Activated T-helper 17 cell treated with anti-CD3 and anti-CD28 coated beads, Interleukin-2, amount 50 U/mL, for 72 hours (primary cell): ENCODE results near the gene REEP5. TPM values are rescaled to one million over a fixed set of nuclear protein-coding genes. Genes with fewer than 3 reads are reported as not detected.
A peak's percentile ranks its signal among the peaks of the same experiment; 100 is the strongest.
"Not testable (repeated sequence)": the region's sequence is repeated elsewhere in the genome, so short reads cannot be mapped to it uniquely, and the experiment has no call there.

Experiments used
- ATAC-seq: fragments of 150-1000 bp; cut with Tn5 transposase; replicated peaks from 2 replicates; pipeline ENCODE4 v1.10.0; 2021; ENCODE audit warnings: mild to moderate bottlenecking, moderate library complexity
- H3K27ac Mint-ChIP-seq: one replicate; pipeline ENCODE4 v1.8.0; 2022; ENCODE audit warnings: mixed read lengths
- H3K27me3 Mint-ChIP-seq: one replicate; pipeline ENCODE4 v1.8.0; 2022; ENCODE audit warnings: mixed read lengths
- H3K36me3 Mint-ChIP-seq: one replicate; pipeline ENCODE4 v1.8.0; 2022; ENCODE audit warnings: low read depth, mild to moderate bottlenecking, mixed read lengths
- H3K4me1 Mint-ChIP-seq: one replicate; pipeline ENCODE4 v1.8.0; 2022; ENCODE audit warnings: mixed read lengths
- H3K4me3 Mint-ChIP-seq: one replicate; pipeline ENCODE4 v1.8.0; 2022; ENCODE audit warnings: mild to moderate bottlenecking, mixed read lengths
- H3K9me3 Mint-ChIP-seq: one replicate; pipeline ENCODE4 v1.8.0; 2022; ENCODE audit warnings: mixed read lengths
- total RNA-seq, 2 donors: library from RNA; stranded (reverse); gene quantifications; one replicate each; pipeline ENCODE4 v1.2.3, GENCODE V29; 2022

Gene REEP5
- total RNA-seq, 2 donors from 2014 or later, result 42.3 to 80.3 TPM

DNA sequence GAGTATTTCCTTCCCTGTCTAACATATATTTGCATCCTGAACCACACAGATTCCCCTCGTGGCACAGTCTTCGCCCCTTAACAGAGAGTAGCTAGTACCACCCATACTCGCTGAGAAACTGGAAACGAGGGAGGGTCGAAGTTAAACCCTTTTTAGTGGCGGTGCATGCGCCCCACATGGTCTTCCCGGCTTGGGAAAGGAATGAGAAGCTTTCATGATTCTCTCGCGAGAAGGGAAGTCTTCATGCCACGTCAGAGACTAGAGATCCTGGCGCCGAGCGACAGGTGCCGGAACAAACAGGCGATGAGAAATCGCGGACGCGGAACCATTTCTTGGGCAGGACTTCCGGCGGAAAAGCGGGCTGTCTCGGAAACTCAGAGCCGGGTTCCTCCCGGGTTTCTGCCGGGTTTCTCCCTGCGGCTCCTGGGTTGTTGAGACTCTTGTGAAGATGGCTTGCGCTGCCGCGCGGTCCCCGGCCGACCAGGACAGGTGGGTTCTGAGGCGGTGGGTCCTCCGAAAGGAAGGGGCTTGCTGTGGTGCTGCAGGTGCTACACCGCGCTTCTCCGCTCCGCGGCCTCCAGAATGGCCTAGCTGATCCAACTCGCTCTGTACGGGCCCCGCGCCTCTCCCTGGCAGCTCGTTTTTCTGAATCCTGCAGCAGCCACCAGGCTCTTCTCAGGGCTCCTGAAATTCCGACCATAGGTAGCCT is 60.9 kb downstream of the REEP5 start, which contains the start of gene SRP19:
SRP19 (plus strand) TSS at position 359 of the 709 bp plus-strand sequence; CDS start at position 449, 90 bp downstream.
- H3K4me1 Mint-ChIP-seq, result peaks cover 16% of the 10 kb centered on the region
- H3K27ac Mint-ChIP-seq, result peak within 1 kb of the TSS; percentile 97
- peak; percentile 98 for ATAC-seq
- H3K36me3 Mint-ChIP-seq, result peaks cover 40% of the 10 kb centered on the region
- H3K4me3 Mint-ChIP-seq, result peak within 1 kb of the TSS; percentile 91
- H3K27me3 Mint-ChIP-seq, result peaks cover 9% of the 10 kb centered on the region
- H3K9me3 Mint-ChIP-seq, result no peaks in the 10 kb centered on the region

DNA sequence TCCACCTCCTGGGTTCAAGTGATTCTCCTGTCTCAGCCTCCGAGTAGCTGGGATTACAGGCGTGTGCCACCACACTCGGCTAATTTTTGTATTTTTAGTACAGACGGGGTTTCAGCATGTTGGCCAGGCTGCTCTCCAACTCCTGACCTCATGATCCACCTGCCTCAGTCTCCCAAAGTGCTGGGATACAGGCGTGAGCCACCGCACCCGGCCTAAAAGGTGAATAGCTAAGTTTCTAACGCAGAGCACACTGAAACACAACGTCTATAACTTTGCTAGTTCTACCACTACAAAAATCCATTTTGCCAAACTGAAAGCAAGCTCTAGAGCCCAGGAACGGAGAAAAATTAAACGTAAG is 61.5 kb downstream of the REEP5 start:
- ATAC-seq, H3K9me3 Mint-ChIP-seq: not testable (repeated sequence)
- Mint-ChIP-seq H3K36me3 (peaks cover 35% of the 10 kb centered on the region), H3K27me3 (peaks cover 11% of the 10 kb centered on the region), H3K27ac (peak overlapping the region; percentile 97), H3K4me3 (peak overlapping the region; percentile 91), H3K4me1 (peaks cover 16% of the 10 kb centered on the region)

- peaks cover 8% of the 10 kb centered on the region for H3K36me3 Mint-ChIP-seq
- H3K27ac Mint-ChIP-seq, result no peak overlapping the region
- H3K27me3 Mint-ChIP-seq, result peaks cover 20% of the 10 kb centered on the region
- no peak overlapping the region for H3K4me3 Mint-ChIP-seq
- no peak for ATAC-seq
- H3K4me1 Mint-ChIP-seq, result peaks cover 6% of the 10 kb centered on the region
- no peaks in the 10 kb centered on the region for H3K9me3 Mint-ChIP-seq
Measured at GRCh38 chr5:112857866-112858265, 64.2 kb downstream of the REEP5 start.

DNA sequence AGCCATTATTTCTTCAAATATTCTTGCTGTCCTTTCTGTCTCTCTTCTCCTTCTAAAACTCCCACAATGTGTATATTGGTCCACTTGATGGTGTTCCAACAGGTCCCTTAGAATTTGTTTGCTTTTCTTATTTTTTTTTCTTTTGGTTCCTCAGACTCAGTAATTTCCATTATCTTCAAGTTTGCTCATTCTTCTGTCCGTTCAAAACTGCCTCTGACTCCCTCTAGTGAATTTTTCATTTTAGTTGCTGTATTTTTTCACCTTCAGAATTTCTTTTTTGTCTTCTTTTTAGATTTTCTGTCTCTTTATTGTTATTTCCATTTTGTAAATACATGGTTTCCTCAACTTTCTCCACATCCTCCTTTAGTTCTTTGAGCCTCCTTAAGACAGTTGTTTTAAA is 67.4 kb downstream of the REEP5 start:
- Mint-ChIP-seq H3K4me3 (no peak overlapping the region), H3K9me3 (no peaks in the 10 kb centered on the region), H3K4me1 (no peaks in the 10 kb centered on the region), H3K27me3 (peaks cover 20% of the 10 kb centered on the region), H3K36me3 (no peaks in the 10 kb centered on the region), H3K27ac (no peak overlapping the region)
- ATAC-seq, result no peak

DNA sequence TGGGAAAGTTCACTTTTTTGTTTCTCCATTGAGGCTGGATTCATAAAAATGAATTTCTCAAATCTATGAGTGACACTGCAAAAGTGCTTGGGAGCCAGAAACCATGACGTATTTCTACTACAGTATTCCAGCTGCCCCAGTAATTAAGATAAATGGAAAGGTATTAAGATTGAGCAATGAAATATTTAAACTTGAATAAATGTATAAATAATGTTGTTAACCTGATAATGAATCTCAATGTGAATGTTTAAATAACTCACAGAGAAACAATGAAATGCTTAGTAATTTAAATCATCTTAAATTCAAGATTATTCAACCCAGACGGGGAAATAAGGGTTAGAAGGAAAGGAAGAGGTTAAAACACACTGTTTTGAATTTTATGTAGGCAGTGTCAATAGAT is 72.1 kb downstream of the REEP5 start:
- Mint-ChIP-seq H3K27me3 (peaks cover 3% of the 10 kb centered on the region), H3K4me3 (no peak overlapping the region), H3K4me1 (peaks cover 4% of the 10 kb centered on the region), H3K36me3 (no peaks in the 10 kb centered on the region), H3K9me3 (no peaks in the 10 kb centered on the region), H3K27ac (no peak overlapping the region)
- no peak for ATAC-seq

- Mint-ChIP-seq H3K4me3 (peak overlapping the region; percentile 41), H3K27ac (peak overlapping the region; percentile 79), H3K27me3 (no peaks in the 10 kb centered on the region), H3K9me3 (no peaks in the 10 kb centered on the region), H3K36me3 (no peaks in the 10 kb centered on the region), H3K4me1 (peaks cover 4% of the 10 kb centered on the region)
- peak; percentile 99 for ATAC-seq
Measured at GRCh38 chr5:112848116-112848811, 73.8 kb downstream of the REEP5 start.

DNA sequence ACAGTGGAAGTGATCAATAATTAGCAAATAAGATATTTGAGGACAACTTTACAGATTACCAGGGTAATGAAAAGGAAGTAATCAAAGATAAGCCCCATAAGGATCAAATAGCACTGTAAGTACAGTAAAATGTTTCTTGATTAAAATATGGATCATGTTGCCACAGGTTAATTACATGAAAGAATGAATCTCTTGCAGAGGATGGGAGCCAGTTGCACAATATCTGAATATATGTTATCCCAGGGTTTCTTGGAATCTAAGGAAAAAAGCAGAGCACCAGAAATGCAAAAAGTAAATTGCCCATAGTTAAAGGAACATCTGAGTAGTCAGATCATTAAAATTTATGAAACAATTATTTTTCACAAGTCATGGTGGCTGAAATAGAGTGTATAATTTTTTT is 74.7 kb downstream of the REEP5 start:
- Mint-ChIP-seq H3K4me3 (no peak overlapping the region), H3K27me3 (no peaks in the 10 kb centered on the region), H3K9me3 (no peaks in the 10 kb centered on the region), H3K36me3 (no peaks in the 10 kb centered on the region), H3K27ac (peak overlapping the region; percentile 51), H3K4me1 (peaks cover 4% of the 10 kb centered on the region)
- no peak for ATAC-seq

DNA sequence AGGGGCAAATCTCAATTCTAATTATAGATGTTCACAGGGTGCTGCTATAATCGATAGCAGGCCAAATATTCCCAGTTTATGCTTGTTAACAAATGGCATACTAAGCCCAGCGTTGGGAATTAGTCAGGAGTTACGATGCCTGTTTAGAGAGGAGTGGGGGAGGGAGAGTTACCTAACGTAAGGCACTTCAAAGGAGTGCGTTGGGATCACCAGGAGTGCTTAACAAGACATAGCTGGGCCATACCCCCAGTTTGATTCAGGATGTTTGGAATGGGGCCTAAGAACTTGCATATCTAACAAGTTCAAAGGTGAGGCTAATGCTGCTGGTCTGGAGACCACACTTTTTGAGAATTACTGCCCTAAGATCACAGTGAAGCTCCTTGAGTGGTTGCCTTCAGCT is 75.5 kb downstream of the REEP5 start:
- Mint-ChIP-seq H3K27ac (peak overlapping the region; percentile 51), H3K4me1 (peaks cover 4% of the 10 kb centered on the region), H3K27me3 (no peaks in the 10 kb centered on the region), H3K9me3 (no peaks in the 10 kb centered on the region), H3K4me3 (no peak overlapping the region), H3K36me3 (no peaks in the 10 kb centered on the region)
- no peak for ATAC-seq

DNA sequence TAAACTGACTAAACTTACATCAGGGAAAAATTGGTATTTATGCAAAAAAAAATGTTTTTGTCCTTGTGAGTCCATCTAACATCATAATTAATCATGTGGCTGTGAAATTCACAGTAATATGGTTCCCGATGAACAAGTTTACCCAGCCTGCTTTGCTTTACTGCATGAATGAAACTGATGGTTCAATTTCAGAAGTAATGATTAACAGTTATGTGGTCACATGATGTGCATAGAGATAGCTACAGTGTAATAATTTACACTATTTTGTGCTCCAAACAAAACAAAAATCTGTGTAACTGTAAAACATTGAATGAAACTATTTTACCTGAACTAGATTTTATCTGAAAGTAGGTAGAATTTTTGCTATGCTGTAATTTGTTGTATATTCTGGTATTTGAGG is 77.5 kb downstream of the REEP5 start:
- H3K36me3 Mint-ChIP-seq, result peaks cover 14% of the 10 kb centered on the region
- ATAC-seq, result peak; percentile 42

DNA sequence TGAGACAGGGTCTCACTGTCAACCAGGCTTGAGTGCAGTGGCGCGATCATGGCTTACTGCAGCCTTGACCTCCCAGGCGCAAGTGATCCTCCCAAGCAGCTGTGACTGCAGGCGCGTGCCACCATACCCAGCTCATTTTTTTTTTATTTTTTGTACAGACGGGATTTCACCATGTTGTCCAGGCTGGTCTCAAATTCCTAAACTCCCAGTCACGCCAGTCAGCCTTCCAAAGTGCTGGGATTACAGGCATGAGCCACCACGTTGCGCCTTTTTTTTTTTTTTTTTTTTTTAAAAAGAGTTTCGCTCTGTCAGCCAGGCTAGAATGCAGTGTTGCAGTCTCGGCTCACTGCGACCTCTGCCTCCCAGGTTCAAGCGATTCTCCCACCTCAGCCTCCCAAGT is 88.1 kb downstream of the REEP5 start:
- ATAC-seq, result no peak
- Mint-ChIP-seq H3K27me3 (no peaks in the 10 kb centered on the region), H3K9me3 (no peaks in the 10 kb centered on the region), H3K27ac (no peak overlapping the region), H3K4me1 (no peaks in the 10 kb centered on the region), H3K4me3 (no peak overlapping the region), H3K36me3 (peaks cover 64% of the 10 kb centered on the region)

More for the DNA sequence above, 77.5 kb downstream of the REEP5 start:
- Mint-ChIP-seq H3K4me1 (peaks cover 4% of the 10 kb centered on the region), H3K9me3 (no peaks in the 10 kb centered on the region), H3K4me3 (no peak overlapping the region), H3K27ac (no peak overlapping the region), H3K27me3 (no peaks in the 10 kb centered on the region)

GRCh38 chr5:112830378-112830777 is 91.6 kb downstream of the REEP5 start:
- no peak for ATAC-seq
- Mint-ChIP-seq H3K4me3 (no peak overlapping the region), H3K27ac (no peak overlapping the region), H3K27me3 (no peaks in the 10 kb centered on the region), H3K9me3 (no peaks in the 10 kb centered on the region), H3K36me3 (peaks cover 74% of the 10 kb centered on the region), H3K4me1 (no peaks in the 10 kb centered on the region)

Other genes with a start within 250 kb of the REEP5 start
- 10 to 100 TPM; 20.8 to 27.5 TPM for gene APC, start 184.3 kb downstream of the REEP5 start, total RNA-seq
- gene SRP19, start 60.9 kb downstream of the REEP5 start, total RNA-seq, result 10 to 100 TPM; 25.4 to 60.3 TPM
- gene DCP2, start 54.6 kb upstream of the REEP5 start, total RNA-seq, result 10 to 100 TPM; 66.6 to 88.0 TPM